ENCODE data around the gene PHF2. TPM values are rescaled to one million over a fixed set of nuclear protein-coding genes. Genes with fewer than 3 reads are reported as not detected.

Gene PHF2
- total RNA-seq, 2 experiments from 2014 or later = 16.0 to 16.5 TPM

DNA sequence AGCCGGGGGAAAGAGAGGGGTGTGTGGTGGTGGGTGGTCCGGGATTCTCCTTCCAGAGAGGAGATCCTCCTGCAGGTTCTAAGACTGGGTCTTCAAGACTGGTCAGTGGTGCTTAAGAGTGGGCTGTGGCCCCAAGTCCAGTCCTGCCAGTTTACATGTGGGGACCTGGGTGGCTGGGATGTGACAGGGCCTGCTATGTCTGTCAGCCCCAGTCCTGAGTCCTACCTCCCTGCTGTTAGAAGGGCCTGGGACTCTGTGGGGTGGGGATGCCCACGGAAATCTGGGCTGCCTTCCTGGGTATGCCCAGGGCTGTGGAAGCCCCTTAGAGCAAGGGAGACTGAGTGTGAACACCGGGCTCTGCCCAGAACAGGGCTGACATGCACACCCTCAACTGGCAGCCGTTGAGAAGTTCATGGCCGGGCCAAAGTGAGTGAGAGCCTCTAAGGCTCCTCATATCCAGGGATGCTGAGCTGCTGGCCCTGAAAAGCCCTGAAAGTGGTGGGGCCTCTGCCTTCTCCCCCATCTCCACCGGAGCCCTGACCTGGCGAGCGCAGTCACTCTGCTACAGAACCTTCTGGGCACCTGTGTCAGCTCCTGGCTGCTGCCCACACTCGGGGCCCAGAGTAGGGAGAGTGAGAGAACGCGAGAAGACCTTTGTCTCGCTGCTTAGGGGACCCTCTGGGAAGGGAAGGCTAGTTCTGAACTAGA lies 1.7 kb downstream of the PHF2 start:
- Mint-ChIP-seq H3K4me1 (peaks cover 37% of the 10 kb centered on the region), H3K4me3 (peak overlapping the region; percentile 82), H3K36me3 (ENCODE audit: low read depth) (peaks cover 3% of the 10 kb centered on the region), H3K9me3 (ENCODE audit: low read depth) (no peaks in the 10 kb centered on the region), H3K27ac (peak overlapping the region; percentile 85), H3K27me3 (no peaks in the 10 kb centered on the region)
- no peak for ATAC-seq
- ChIA-PET POLR2A (interaction anchor here (0.7 kb wide), 1 partner anchor 12 kb away, joined by 3 read pairs; no protein-coding TSS in a partner anchor), CTCF (interaction anchor here (0.7 to 0.8 kb wide), 2 partner anchors 12 to 19 kb away, joined by 3 read pairs; no protein-coding TSS in a partner anchor)
- intact Hi-C loops (cut with DNase I, micrococcal nuclease) = loop anchor here in 1 of 2 experiments (5.0 to 10.0 kb wide), 2 partner anchors 1147 to 1461 kb away; partner anchors contain the start of genes AOPEP and SPTLC1
- DNase-seq = no peak

DNA sequence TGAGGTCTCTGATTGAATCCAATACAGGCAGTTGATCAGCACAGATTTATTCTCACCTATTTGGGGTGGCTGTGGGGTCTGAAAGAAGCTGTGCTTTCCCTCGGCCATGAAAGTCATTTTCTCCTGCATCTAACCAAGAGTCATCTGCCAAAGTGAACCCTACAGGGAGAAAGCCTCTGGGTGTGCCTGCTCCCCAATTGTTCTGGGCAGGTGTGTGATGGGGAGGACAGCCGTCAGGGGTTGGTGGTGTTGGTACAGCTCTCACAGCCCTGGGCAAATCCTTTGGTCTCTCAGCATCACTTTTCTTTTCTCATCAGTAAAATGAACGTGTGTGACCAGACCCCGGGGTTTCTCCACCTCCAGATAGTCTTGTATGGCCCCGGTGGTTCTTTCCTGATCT lies 2.5 kb downstream of the PHF2 start:
- POLR2A ChIA-PET = interaction anchor here (0.7 kb wide), 1 partner anchor 13 kb away, joined by 3 read pairs; no protein-coding TSS in a partner anchor
- Mint-ChIP-seq H3K4me3 (no peak overlapping the region), H3K27me3 (no peaks in the 10 kb centered on the region), H3K4me1 (peaks cover 37% of the 10 kb centered on the region), H3K27ac (no peak overlapping the region), H3K36me3 (ENCODE audit: low read depth) (peaks cover 5% of the 10 kb centered on the region), H3K9me3 (ENCODE audit: low read depth) (no peaks in the 10 kb centered on the region)
- CTCF ChIA-PET = interaction anchor here (0.7 to 0.8 kb wide), 2 partner anchors 12 to 20 kb away, joined by 3 read pairs; no protein-coding TSS in a partner anchor
- ATAC-seq = no peak
- intact Hi-C loops (cut with DNase I, micrococcal nuclease) = loop anchor here in 1 of 2 experiments (5.0 to 10.0 kb wide), 2 partner anchors 1146 to 1462 kb away; partner anchors contain the start of genes AOPEP and SPTLC1
- DNase-seq = no peak

GRCh38 chr9:93579711-93580516 lies 3.5 kb downstream of the PHF2 start:
- H3K4me3 Mint-ChIP-seq = no peak overlapping the region
- ChIA-PET CTCF (no interaction called here), POLR2A (no interaction called here)
- no peaks in the 10 kb centered on the region for H3K27me3 Mint-ChIP-seq
- intact Hi-C loops (cut with DNase I, micrococcal nuclease) = loop anchor here in 1 of 2 experiments (5.0 to 10.0 kb wide), 2 partner anchors 1145 to 1463 kb away; partner anchors contain the start of genes AOPEP and SPTLC1
- H3K9me3 Mint-ChIP-seq (ENCODE audit: low read depth) = peaks cover 3% of the 10 kb centered on the region
- DNase-seq (no peak), ATAC-seq (no peak)
- H3K27ac Mint-ChIP-seq = no peak overlapping the region
- peaks cover 42% of the 10 kb centered on the region for H3K4me1 Mint-ChIP-seq
- H3K36me3 Mint-ChIP-seq (ENCODE audit: low read depth) = peaks cover 13% of the 10 kb centered on the region

DNA sequence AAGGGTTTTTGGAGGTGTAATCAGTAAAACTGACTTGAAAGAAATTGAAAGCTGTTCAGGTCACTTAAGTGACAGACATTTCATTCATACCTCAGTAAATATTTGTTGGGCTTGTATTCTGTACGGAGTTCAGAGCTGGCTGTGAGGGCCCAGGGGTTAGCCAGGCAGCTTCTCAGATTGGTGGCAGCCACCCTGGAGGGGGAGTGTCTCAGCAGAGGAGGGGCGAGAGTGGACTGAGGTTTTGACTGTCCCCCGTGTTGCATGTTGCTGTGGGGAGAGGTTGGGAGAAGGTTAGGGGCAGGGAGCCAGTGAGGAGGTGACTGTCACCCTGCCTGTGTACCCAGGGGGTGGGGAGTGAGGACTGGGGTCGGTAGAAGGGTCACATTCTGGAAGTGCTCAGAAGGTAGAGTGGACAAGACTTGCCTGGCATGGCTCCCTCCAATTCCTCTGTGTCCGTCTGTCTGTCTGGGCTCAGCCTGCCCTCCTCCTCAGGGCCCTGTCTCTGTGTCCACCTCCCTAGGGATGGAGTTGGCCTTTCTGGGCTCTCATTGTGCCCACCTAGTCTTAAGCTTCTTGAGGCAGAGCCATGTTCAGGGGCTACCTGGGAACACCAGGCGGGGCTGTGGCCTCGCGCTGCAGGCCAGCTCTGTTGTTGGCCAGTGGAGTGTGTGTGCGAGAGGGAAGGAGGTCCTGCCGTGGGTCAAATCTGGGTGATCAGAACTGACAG lies 4.4 kb downstream of the PHF2 start:
- no peak overlapping the region for H3K27ac Mint-ChIP-seq
- peaks cover 39% of the 10 kb centered on the region for H3K4me1 Mint-ChIP-seq
- no peak for ATAC-seq

GRCh38 chr9:93582115-93582514 lies 5.7 kb downstream of the PHF2 start:
- Mint-ChIP-seq H3K36me3 (ENCODE audit: low read depth) (peaks cover 18% of the 10 kb centered on the region), H3K27ac (no peak overlapping the region), H3K4me1 (peaks cover 46% of the 10 kb centered on the region), H3K4me3 (no peak overlapping the region), H3K27me3 (no peaks in the 10 kb centered on the region), H3K9me3 (ENCODE audit: low read depth) (peaks cover 3% of the 10 kb centered on the region)
- DNase-seq (no peak), ATAC-seq (no peak)
- intact Hi-C loops (cut with DNase I, micrococcal nuclease) = no loop called here
- POLR2A ChIA-PET = interaction anchor here (0.6 kb wide), 1 partner anchor 34 kb away, joined by 3 read pairs; no protein-coding TSS in a partner anchor
- CTCF ChIA-PET = interaction anchor here (1.0 kb wide), 1 partner anchor 22 kb away, joined by 3 read pairs; no protein-coding TSS in a partner anchor

More for the DNA sequence above, 4.4 kb downstream of the PHF2 start:
- Mint-ChIP-seq H3K9me3 (ENCODE audit: low read depth) (peaks cover 3% of the 10 kb centered on the region), H3K27me3 (no peaks in the 10 kb centered on the region), H3K4me3 (no peak overlapping the region), H3K36me3 (ENCODE audit: low read depth) (peaks cover 18% of the 10 kb centered on the region)
- ChIA-PET CTCF (no interaction called here), POLR2A (interaction anchor here (0.6 kb wide), 1 partner anchor 627 kb away, joined by 3 read pairs; no protein-coding TSS in a partner anchor)
- no peak for DNase-seq
- intact Hi-C loops (cut with DNase I, micrococcal nuclease) = no loop called here

- intact Hi-C loops (cut with DNase I, micrococcal nuclease) = no loop called here
- POLR2A ChIA-PET = interaction anchor here (0.6 kb wide), 1 partner anchor 33 kb away, joined by 3 read pairs; no protein-coding TSS in a partner anchor
- H3K4me1 Mint-ChIP-seq = peaks cover 48% of the 10 kb centered on the region
Measured at GRCh38 chr9:93582550-93582949, 6.2 kb downstream of the PHF2 start.

GRCh38 chr9:93585259-93585658 lies 8.9 kb downstream of the PHF2 start:
- ChIA-PET CTCF (no interaction called here), POLR2A (no interaction called here)
- H3K4me3 Mint-ChIP-seq = no peak overlapping the region
- peaks cover 53% of the 10 kb centered on the region for H3K4me1 Mint-ChIP-seq
- no peak for DNase-seq
- no peak overlapping the region for H3K27ac Mint-ChIP-seq
- ATAC-seq = no peak
- peaks cover 3% of the 10 kb centered on the region for H3K9me3 Mint-ChIP-seq (ENCODE audit: low read depth)
- peaks cover 18% of the 10 kb centered on the region for H3K36me3 Mint-ChIP-seq (ENCODE audit: low read depth)
- H3K27me3 Mint-ChIP-seq = no peaks in the 10 kb centered on the region
- intact Hi-C loops (cut with DNase I, micrococcal nuclease) = no loop called here

More at GRCh38 chr9:93582550-93582949, 6.2 kb downstream of the PHF2 start:
- no peak for ATAC-seq
- peaks cover 18% of the 10 kb centered on the region for H3K36me3 Mint-ChIP-seq (ENCODE audit: low read depth)
- CTCF ChIA-PET = interaction anchor here (1.0 to 2.4 kb wide), 2 partner anchors 16 to 22 kb away, joined by 3 to 7 read pairs; no protein-coding TSS in a partner anchor
- peaks cover 3% of the 10 kb centered on the region for H3K9me3 Mint-ChIP-seq (ENCODE audit: low read depth)
- no peak overlapping the region for H3K4me3 Mint-ChIP-seq
- no peaks in the 10 kb centered on the region for H3K27me3 Mint-ChIP-seq
- no peak for DNase-seq
- H3K27ac Mint-ChIP-seq = no peak overlapping the region

DNA sequence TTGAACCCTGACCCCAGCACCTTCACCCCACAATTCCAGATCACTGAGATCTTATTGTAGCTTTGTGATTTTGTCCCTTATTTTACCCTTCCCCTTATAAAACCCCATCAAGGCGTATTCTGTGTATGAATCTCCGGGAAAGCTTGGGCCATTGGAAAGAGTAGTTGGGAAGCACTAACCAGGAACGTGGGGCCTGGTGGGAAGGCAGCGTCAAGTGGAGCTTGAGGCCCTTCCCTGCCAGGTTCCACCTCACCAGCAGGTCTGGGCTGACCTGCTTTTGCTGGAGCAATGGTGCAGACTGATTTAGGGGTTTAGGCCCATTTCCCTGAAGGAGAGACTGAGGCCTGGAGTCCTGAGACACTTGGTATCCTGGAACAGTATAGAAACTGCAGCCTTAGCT lies 9.3 kb downstream of the PHF2 start:
- ChIA-PET POLR2A (no interaction called here), CTCF (no interaction called here)
- Mint-ChIP-seq H3K27ac (no peak overlapping the region), H3K27me3 (no peaks in the 10 kb centered on the region), H3K4me1 (peaks cover 51% of the 10 kb centered on the region), H3K36me3 (ENCODE audit: low read depth) (peaks cover 18% of the 10 kb centered on the region), H3K4me3 (no peak overlapping the region), H3K9me3 (ENCODE audit: low read depth) (peaks cover 3% of the 10 kb centered on the region)
- ATAC-seq (no peak), DNase-seq (no peak)
- intact Hi-C loops (cut with DNase I, micrococcal nuclease) = no loop called here

GRCh38 chr9:93586290-93587057 lies 10.1 kb downstream of the PHF2 start:
- intact Hi-C loops (cut with DNase I, micrococcal nuclease) = no loop called here
- no peak for ATAC-seq
- Mint-ChIP-seq H3K27me3 (no peaks in the 10 kb centered on the region), H3K9me3 (ENCODE audit: low read depth) (peaks cover 3% of the 10 kb centered on the region), H3K27ac (no peak overlapping the region), H3K36me3 (ENCODE audit: low read depth) (peaks cover 18% of the 10 kb centered on the region), H3K4me3 (no peak overlapping the region), H3K4me1 (peaks cover 47% of the 10 kb centered on the region)
- CTCF ChIA-PET = no interaction called here
- POLR2A ChIA-PET = no interaction called here
- DNase-seq = no peak

GRCh38 chr9:93587284-93587650 lies 10.9 kb downstream of the PHF2 start:
- intact Hi-C loops (cut with DNase I, micrococcal nuclease) = no loop called here
- DNase-seq (no peak), ATAC-seq (no peak)
- ChIA-PET POLR2A (no interaction called here), CTCF (interaction anchor here (0.8 kb wide), 1 partner anchor 20 kb away, joined by 3 read pairs; no protein-coding TSS in a partner anchor)
- no peak overlapping the region for H3K4me3 Mint-ChIP-seq
- H3K9me3 Mint-ChIP-seq (ENCODE audit: low read depth) = peaks cover 3% of the 10 kb centered on the region
- no peaks in the 10 kb centered on the region for H3K27me3 Mint-ChIP-seq
- H3K4me1 Mint-ChIP-seq = peaks cover 49% of the 10 kb centered on the region
- H3K27ac Mint-ChIP-seq = no peak overlapping the region
- H3K36me3 Mint-ChIP-seq (ENCODE audit: low read depth) = peaks cover 18% of the 10 kb centered on the region
